Natural killer cell treated with Interleukin-12 subunit alpha and Interleukin-12 subunit beta and Interleukin-15 and Interleukin-18, amount 100 ng/mL, for 72 hours (primary cell): ENCODE data around the gene PGM5. TPM values are rescaled to one million over a fixed set of nuclear protein-coding genes. Genes with fewer than 3 reads are reported as not detected.
"Not testable (repeated sequence)": the region's sequence is repeated elsewhere in the genome, so short reads cannot be mapped to it uniquely, and the experiment has no call there.

Experiments
- ATAC-seq, 2 donors: fragments of 150-1000 bp; cut with Tn5 transposase in 1 of 2; sonication (Bioruptor Pico), chemical (Tn5 transposase) in 1 of 2; 2 replicates each; pipeline ENCODE4 v1.10.0; 2021
- DNase-seq: peaks from one replicate; pipeline ENCODE4 v3.0.0; 2022; ENCODE audit warnings: low spot score
- H3K27ac Mint-ChIP-seq, 2 donors: 1 replicate in 1 of 2; 2 replicates in 1 of 2; pipeline ENCODE4 v1.8.0; 2022; ENCODE audit warnings: mixed read lengths in 2 of 2, mild to moderate bottlenecking in 1 of 2, moderate library complexity in 1 of 2
- H3K27me3 Mint-ChIP-seq, 2 donors: 1 replicate in 1 of 2; 2 replicates in 1 of 2; pipeline ENCODE4 v1.8.0; 2022; ENCODE audit warnings: mixed read lengths in 2 of 2
- H3K36me3 Mint-ChIP-seq: one replicate; pipeline ENCODE4 v1.8.0; 2022; ENCODE audit warnings: mixed read lengths
- H3K4me1 Mint-ChIP-seq, 2 donors: 1 replicate in 1 of 2; 2 replicates in 1 of 2; pipeline ENCODE4 v1.8.0; 2022; ENCODE audit warnings: low read depth in 2 of 2, mixed read lengths in 2 of 2, mild to moderate bottlenecking in 1 of 2
- H3K4me3 Mint-ChIP-seq: one replicate; pipeline ENCODE4 v1.8.0; 2022; ENCODE audit warnings: mixed read lengths
- H3K9me3 Mint-ChIP-seq: 2 replicates; pipeline ENCODE4 v1.8.0; 2022; ENCODE audit warnings: mixed read lengths
- total RNA-seq, 2 donors: library from RNA; stranded (reverse); gene quantifications; one replicate each; pipeline ENCODE4 v1.2.3, GENCODE V29; 2022

Gene PGM5
- total RNA-seq, 2 donors from 2014 or later = not detected

DNA sequence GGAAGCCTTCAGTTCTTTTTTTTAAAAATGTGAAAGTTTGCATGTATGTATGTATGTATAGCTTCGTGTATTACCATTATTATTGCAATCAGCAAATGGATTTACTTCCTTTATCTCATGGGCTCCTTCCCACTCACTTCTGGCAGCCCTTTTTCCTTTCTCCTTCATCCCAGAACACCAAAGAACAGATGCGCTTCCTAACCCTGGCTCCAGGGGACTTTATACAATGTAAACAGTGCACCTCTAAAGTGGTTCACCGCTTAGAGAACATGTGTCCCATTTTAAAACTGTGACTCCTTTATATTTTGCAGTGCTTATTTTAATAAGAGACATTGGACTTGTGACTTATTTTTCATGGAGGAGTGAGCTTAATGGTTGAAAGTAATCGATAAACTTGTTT lies 13.2 kb upstream of the PGM5 start:
- not testable (repeated sequence) for ATAC-seq, H3K4me3 Mint-ChIP-seq, H3K27me3 Mint-ChIP-seq

DNA sequence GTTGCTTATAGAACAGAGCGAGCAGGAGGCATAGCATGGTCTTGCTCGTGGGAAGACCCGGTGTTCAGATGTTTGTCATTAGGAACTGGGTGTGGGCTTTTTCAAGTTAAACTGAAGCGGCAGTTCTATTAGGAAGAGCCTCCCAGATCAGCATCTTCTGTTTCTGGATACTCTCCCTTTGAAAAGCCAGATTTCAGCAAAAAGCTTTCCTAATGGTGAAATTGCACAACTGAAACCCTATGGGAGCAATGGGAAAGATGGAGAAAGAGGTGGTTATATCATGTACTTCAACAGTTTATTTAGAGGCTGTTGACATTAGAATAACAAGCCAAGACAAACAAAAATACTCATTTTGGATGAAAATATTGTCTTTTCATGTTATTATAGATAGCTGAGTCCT lies 12.4 kb upstream of the PGM5 start:
- H3K4me3 Mint-ChIP-seq, H3K4me1 Mint-ChIP-seq, DNase-seq, H3K36me3 Mint-ChIP-seq, H3K27me3 Mint-ChIP-seq, ATAC-seq, H3K9me3 Mint-ChIP-seq, H3K27ac Mint-ChIP-seq: not testable (repeated sequence)

More for the DNA sequence above, 13.2 kb upstream of the PGM5 start:
- H3K36me3 Mint-ChIP-seq, H3K27ac Mint-ChIP-seq, H3K4me1 Mint-ChIP-seq, H3K9me3 Mint-ChIP-seq, DNase-seq: not testable (repeated sequence)

DNA sequence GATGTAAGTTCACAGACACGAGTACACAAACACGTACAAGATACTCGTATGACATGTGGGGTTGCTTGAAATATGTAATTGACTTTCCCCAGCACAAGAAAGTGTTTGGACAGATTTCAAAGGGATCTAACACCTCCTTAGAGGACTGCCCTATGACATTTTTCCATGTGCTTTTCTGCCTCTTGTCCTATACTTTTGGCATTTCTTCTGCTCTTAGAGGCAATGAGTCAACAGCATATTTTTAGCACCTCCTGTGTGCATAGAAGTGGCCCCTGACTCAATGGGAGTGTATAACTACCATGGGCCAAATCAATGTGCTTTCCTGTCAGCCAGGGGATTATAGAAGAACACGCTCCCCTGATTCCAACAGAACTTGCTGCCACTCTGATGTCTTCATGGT lies 4.7 kb upstream of the PGM5 start:
- not testable (repeated sequence) for ATAC-seq, H3K9me3 Mint-ChIP-seq, H3K36me3 Mint-ChIP-seq, H3K4me1 Mint-ChIP-seq, H3K27me3 Mint-ChIP-seq, H3K27ac Mint-ChIP-seq, DNase-seq, H3K4me3 Mint-ChIP-seq

DNA sequence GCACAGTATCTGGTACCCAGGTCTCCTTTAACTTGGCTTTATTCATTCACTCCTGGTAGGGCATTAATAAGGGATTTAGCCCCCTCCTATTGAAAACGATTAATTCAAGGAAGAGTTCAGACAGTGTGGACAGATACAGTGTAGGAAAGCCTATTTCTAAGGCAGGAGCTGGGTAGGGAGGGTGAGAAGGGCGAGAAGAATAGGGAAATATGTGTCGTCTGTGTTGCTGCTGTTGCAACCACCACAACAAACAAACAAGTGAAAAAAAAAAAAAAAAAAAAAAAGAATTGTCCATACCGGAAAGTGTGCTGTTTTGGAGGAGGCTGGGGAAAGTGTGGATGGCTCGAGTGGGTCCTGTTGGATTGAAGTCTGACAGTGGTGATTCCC lies 425 bp upstream of the PGM5 start:
- peaks cover 15 to 24% of the 10 kb centered on the region in 2 donors for H3K27me3 Mint-ChIP-seq
- not testable (repeated sequence) for H3K36me3 Mint-ChIP-seq, H3K4me1 Mint-ChIP-seq, H3K9me3 Mint-ChIP-seq, ATAC-seq, DNase-seq, H3K27ac Mint-ChIP-seq
- H3K4me3 Mint-ChIP-seq = peak overlapping the region; percentile 62

DNA sequence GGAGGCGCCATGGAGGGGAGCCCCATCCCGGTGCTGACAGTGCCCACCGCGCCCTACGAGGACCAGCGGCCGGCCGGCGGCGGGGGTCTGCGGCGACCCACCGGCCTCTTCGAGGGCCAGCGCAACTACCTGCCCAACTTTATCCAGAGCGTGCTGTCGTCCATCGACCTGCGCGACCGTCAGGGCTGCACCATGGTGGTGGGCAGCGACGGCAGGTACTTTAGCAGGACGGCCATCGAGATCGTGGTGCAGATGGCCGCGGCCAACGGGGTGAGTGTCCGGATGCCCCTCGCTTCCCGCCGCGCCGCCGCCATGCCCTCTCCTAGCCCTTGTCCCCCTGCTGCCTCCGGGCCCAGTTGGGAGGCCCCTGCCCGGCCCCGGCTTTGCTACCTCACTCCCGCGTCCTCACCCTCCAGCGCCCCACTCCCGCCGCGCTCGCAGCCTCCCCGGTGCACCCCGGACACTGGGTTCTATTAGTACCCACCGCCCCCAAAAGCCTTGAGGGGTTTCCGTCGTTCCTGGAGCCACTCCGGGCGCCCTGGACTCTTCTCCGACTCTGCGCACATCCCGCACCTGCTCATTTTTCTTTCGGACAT lies 806 bp downstream of the PGM5 start:
- not testable (repeated sequence) for H3K4me1 Mint-ChIP-seq, H3K27ac Mint-ChIP-seq, H3K9me3 Mint-ChIP-seq, H3K36me3 Mint-ChIP-seq, H3K4me3 Mint-ChIP-seq, DNase-seq
- H3K27me3 Mint-ChIP-seq = peaks cover 15 to 24% of the 10 kb centered on the region in 2 donors
- peak; percentile 38 to 54 for ATAC-seq

DNA sequence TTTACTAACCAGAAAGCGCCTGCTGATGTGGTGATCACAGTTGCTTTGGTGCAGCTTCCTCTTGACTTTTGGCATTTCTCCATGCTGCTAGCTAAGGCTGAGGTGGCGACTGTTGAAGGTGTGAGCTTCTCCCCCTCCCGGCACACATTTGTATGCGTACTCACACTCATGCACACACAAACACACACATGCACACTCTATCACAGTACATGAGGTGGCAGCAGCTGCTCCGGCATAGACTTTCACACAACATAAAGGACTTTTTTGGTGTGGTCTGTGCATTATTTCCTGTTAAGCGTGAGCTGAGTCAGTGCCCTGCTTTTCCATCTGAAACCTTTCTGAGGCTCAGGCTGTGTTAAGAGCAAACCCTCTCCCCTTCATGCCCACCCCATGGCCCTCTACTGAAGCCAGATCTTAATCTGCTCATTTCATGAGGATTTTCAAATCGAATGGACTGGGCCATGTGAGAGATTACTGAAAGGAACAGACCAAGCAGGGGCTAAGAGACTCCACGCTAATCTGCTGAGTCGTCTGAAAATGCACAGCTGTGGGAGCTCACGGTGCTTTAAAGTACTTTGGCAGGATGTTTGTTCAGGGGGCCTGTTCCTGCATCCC lies 10.6 kb downstream of the PGM5 start:
- not testable (repeated sequence) for DNase-seq, H3K4me1 Mint-ChIP-seq, H3K36me3 Mint-ChIP-seq, H3K9me3 Mint-ChIP-seq, H3K27ac Mint-ChIP-seq
- peak; percentile 79 to 80 for ATAC-seq
- Mint-ChIP-seq H3K4me3 (peak overlapping the region; percentile 8), H3K27me3 (peaks cover 2 to 12% of the 10 kb centered on the region in 2 donors)

DNA sequence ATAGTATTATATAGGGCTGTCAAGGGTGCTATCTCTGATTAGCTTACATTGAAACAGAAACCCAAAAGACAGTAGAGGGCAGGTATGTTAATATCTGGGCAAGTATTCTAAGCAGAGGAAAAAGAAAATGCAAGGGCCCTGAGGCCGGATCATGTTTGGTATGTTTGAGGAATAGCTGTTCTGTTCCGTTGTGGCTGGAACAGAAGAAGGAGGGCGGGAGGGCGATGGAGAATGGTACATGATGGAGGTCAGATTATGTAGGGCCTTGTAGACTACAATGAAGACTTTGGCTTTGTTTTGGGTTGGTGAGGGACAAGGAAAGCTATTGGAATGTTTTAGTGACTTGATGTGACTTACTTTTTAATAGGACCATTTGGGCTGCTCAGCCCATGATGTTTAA lies 19.4 kb downstream of the PGM5 start:
- not testable (repeated sequence) for H3K36me3 Mint-ChIP-seq, H3K4me3 Mint-ChIP-seq, ATAC-seq, H3K4me1 Mint-ChIP-seq, H3K9me3 Mint-ChIP-seq, DNase-seq, H3K27ac Mint-ChIP-seq
- H3K27me3 Mint-ChIP-seq = peaks cover 10 to 29% of the 10 kb centered on the region in 2 donors

DNA sequence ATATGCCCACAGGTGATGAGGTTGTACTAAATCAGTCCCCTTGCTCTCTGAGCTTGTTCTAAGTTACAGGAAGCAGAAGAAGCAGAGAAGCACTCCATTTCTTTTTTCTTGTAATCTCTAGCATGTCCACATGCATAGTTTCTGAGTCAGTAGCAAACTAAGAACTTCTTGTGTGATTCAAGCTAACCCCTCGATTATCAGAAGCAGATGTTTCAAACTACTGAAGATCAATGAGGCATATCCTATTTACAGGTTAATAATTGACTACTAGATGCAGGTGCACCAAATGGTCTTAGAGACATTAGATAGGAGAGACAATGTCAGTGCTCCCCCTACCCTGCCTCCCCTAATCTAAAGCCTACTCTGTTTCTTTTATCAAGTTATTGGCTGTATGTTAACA lies 21.3 kb downstream of the PGM5 start:
- H3K27ac Mint-ChIP-seq, H3K4me3 Mint-ChIP-seq, H3K4me1 Mint-ChIP-seq, DNase-seq, ATAC-seq, H3K36me3 Mint-ChIP-seq, H3K9me3 Mint-ChIP-seq: not testable (repeated sequence)
- H3K27me3 Mint-ChIP-seq = peaks cover 13 to 24% of the 10 kb centered on the region in 2 donors

DNA sequence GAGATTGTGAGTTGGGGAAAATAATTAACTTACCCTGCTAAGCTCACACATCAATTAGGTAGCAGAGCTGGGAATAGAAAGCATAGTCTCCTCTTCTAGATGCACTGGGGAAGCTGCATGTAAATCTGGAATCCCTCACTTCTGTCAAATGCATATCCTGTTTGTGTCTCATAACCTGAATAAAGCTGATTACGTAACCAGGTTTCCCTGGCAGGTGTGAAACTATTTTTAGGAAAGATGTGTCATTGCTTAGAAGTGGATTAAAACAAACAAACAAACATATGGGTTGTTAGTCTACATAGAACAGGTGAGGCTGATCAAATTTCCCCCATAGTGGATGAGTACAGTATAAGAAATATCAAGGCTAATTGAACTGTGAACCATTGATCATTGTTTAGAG lies 27.5 kb downstream of the PGM5 start:
- not testable (repeated sequence) for H3K36me3 Mint-ChIP-seq, ATAC-seq, H3K27ac Mint-ChIP-seq, H3K9me3 Mint-ChIP-seq, DNase-seq, H3K4me3 Mint-ChIP-seq, H3K4me1 Mint-ChIP-seq
- peaks cover 9 to 14% of the 10 kb centered on the region in 2 donors for H3K27me3 Mint-ChIP-seq

DNA sequence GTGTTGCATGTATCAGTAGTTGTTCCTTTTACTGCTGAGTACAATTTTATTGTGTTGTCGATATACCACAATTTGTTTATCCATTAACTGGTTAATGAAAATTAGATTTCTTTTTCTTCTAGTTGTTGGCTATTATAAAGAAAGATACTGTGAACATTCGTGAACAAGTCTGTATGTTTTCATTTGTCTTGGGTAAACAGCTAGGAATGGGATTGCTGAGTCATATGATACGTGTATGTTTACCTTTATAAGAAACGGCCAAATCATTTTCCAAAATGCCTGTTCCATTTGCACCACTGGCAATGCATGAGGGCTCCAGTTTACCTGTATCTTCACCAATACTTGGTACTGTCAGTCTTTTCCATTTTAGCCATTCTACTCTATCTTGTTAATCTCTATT lies 33.1 kb downstream of the PGM5 start:
- H3K27ac Mint-ChIP-seq, H3K9me3 Mint-ChIP-seq, H3K36me3 Mint-ChIP-seq, DNase-seq, H3K4me3 Mint-ChIP-seq, ATAC-seq, H3K4me1 Mint-ChIP-seq: not testable (repeated sequence)
- peaks cover 0 to 14% of the 10 kb centered on the region in 2 donors for H3K27me3 Mint-ChIP-seq

DNA sequence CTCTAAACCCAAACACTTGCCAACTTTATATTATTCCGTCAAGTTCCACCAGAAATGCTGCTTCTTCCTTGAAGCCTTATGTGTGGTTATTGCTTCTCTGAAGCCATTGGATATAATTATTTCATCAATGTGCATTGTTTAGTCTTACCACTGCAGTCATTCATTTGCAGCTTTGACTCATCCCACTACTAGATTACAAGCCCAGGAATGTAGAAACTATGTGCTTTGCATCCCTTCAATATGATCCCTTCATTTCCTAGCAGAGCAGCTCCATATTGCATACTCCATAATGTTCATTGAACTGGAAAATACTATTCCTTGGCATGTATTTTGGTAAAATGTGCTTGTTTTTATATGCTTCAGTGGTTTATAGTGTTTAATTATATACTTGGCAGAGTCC lies 34.3 kb downstream of the PGM5 start:
- not testable (repeated sequence) for H3K9me3 Mint-ChIP-seq, H3K4me3 Mint-ChIP-seq, H3K4me1 Mint-ChIP-seq, DNase-seq, ATAC-seq, H3K36me3 Mint-ChIP-seq, H3K27ac Mint-ChIP-seq
- peaks cover 0 to 14% of the 10 kb centered on the region in 2 donors for H3K27me3 Mint-ChIP-seq

DNA sequence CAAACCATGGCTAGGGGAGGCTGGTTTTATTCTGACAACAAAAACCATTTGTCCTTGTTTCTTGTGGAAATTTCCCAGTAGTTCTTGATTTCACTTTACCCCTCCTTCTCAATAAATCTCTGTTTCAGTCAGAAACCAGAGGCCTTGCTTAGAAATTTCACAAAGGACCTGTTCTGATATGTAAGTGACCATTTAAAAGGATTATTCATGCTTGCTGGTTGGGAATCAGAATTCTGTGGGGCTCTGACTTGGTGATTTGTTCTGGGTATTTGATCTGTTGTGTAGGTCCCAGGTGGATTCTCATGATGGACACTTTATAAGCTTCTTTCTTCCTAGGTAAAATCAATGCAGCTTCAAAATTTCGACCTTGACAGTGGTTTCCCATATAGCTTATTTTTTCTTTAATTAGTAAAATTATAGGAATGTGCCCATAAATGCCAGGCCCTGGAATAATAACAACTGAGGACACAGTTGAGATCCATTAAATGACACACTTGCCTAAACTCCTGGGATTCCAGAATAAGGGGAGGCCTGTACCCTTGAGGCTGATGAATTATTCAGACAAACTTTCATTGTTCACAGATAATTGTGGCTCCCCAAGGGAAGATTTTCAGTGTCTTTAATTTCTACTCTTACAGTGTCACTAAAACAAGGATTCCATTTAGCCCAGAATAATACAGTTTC lies 40.1 kb downstream of the PGM5 start:
- H3K36me3 Mint-ChIP-seq = not testable (repeated sequence)

DNA sequence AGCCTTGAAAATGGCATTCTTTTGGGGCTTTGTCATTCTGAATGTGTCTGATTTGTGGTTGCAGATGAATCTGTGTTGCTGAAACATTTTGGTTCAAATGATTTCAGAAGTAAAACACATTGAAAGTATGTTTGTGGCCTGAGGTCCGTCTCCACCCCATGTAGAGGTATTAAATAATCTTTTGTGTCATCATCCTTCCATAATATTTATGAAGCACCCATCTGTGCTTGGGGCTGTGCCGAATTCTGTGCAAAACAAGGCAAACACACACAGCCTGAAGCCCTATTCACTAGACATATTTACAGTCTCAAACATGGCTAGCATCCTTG lies 40.6 kb downstream of the PGM5 start:
- H3K27me3 Mint-ChIP-seq, H3K9me3 Mint-ChIP-seq, ATAC-seq, H3K36me3 Mint-ChIP-seq, H3K27ac Mint-ChIP-seq, DNase-seq, H3K4me3 Mint-ChIP-seq: not testable (repeated sequence)
- H3K4me1 Mint-ChIP-seq = peaks cover 0 to 13% of the 10 kb centered on the region in 2 donors

More for the DNA sequence above, 40.1 kb downstream of the PGM5 start:
- DNase-seq, H3K4me3 Mint-ChIP-seq, ATAC-seq, H3K27ac Mint-ChIP-seq, H3K9me3 Mint-ChIP-seq, H3K27me3 Mint-ChIP-seq: not testable (repeated sequence)
- peaks cover 0 to 13% of the 10 kb centered on the region in 2 donors for H3K4me1 Mint-ChIP-seq

DNA sequence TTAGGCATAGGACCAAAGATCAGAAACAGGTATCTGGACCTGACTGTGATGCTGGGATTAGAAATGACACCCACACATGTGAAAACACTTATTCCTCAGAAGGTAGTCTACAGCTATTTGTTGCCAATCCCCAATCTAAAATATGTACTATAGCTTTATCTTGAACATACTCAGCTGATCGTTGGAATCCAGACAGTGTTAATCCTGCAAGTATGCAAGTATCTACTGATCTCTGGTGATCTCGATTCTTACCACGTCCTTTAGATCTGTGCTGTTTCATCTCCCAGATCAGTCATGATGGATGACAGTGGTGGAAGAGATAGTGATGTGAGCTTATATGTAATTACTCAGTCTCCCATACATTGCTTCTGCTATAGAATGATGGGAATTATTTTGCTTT lies 41.4 kb downstream of the PGM5 start:
- not testable (repeated sequence) for H3K27me3 Mint-ChIP-seq, H3K9me3 Mint-ChIP-seq, H3K27ac Mint-ChIP-seq, ATAC-seq, H3K4me3 Mint-ChIP-seq, DNase-seq, H3K36me3 Mint-ChIP-seq
- H3K4me1 Mint-ChIP-seq = peaks cover 0 to 13% of the 10 kb centered on the region in 2 donors
